Measurements from ENCODE around the gene LSM14A.

Gene LSM14A

DNA sequence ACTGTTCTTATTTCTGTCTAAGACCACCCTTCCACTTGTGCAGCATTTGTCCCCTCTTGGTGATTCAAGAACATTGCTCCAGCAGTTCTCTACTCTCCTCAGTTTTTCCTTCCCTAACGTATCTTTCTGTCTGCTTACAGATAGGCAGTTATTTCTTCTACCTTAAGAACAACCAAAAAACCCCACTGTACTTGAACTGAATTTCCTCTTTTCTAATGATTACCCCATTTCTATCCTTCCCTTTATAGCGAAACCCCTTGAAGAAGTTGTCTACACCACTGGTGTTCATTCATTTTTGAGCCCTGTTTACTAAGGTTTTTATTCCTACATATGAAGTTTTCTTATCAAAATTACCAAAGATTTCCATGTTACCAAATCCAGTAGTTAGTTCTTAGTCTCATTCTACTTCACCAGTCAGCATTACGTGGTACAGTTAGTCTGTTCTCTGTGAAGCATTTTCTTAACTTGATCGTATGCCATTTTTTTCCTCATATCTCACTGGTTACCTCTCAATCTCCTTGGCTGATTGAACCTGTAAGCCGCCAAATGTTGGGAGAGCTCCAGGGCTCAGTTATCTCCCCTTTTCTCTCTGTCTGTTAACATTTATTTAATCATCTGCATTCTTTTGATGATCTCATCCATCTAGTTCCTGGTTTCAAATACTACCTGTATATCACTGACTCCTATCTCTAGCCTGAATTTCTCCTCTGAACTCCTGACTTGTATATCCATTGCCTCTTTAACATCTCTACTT lies 9.0 kb downstream of the LSM14A start:
- Histone ChIP-seq H3K36me3 (ENCODE audit: control insufficient read depth in 2 of 2, insufficient read depth in 1 of 2, low read length in 2 of 2) (peaks cover 9 to 48% of the 10 kb centered on the region in 2 experiments), H3K9me3 (ENCODE audit: control insufficient read depth, insufficient read depth, low read depth, low read length) (no peaks in the 10 kb centered on the region), H3K27ac (ENCODE audit: extremely low read depth, low read depth, low read length) (peak overlapping the region; percentile 39; the same call in 1 of the 2 replicates), H3K4me1 (ENCODE audit: control insufficient read depth, insufficient read depth, low read length) (peaks cover 96% of the 10 kb centered on the region), H3K4me3 (ENCODE audit: low read depth, low read length) (no peak overlapping the region)
- ChIA-PET POLR2A (interaction anchor here (1.0 to 1.5 kb wide), 3 partner anchors 9 to 11 kb away, joined by 3 read pairs; partner anchors contain the start of gene LSM14A), CTCF (interaction anchor here (0.9 to 1.4 kb wide), 2 partner anchors 38 to 403 kb away, joined by 3 to 8 read pairs; no protein-coding TSS in a partner anchor)
- TF ChIP-seq, protein P1, sequence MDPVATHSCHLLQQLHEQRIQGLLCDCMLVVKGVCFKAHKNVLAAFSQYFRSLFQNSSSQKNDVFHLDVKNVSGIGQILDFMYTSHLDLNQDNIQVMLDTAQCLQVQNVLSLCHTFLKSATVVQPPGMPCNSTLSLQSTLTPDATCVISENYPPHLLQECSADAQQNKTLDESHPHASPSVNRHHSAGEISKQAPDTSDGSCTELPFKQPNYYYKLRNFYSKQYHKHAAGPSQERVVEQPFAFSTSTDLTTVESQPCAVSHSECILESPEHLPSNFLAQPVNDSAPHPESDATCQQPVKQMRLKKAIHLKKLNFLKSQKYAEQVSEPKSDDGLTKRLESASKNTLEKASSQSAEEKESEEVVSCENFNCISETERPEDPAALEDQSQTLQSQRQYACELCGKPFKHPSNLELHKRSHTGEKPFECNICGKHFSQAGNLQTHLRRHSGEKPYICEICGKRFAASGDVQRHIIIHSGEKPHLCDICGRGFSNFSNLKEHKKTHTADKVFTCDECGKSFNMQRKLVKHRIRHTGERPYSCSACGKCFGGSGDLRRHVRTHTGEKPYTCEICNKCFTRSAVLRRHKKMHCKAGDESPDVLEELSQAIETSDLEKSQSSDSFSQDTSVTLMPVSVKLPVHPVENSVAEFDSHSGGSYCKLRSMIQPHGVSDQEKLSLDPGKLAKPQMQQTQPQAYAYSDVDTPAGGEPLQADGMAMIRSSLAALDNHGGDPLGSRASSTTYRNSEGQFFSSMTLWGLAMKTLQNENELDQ (tag by site-specific recombination; IDR thresholded peaks at IDR 0.05; ENCODE audit: low read depth) = no peak
- TF ChIP-seq ZNF10 (tag by site-specific recombination; IDR thresholded peaks at IDR 0.05) (peak; percentile 56; the same call in 1 of the 2 replicates), SCRT1 (tag by site-specific recombination; IDR thresholded peaks at IDR 0.05; ENCODE audit: borderline replicate concordance) (peak; percentile 89; the same call in 1 of the 2 replicates), ZNF76 (tag by site-specific recombination; IDR thresholded peaks at IDR 0.05; ENCODE audit: borderline replicate concordance, low read depth) (0 out of 2 replicates have a peak, but pooled peaks have one; percentile 2), ZNF184 (tag by site-specific recombination; IDR thresholded peaks at IDR 0.05) (peak; percentile 43; the same call in 1 of the 2 replicates), ZNF529 (tag by site-specific recombination; IDR thresholded peaks at IDR 0.05; ENCODE audit: insufficient replicate concordance) (no peak), ZNF324 (tag by site-specific recombination; IDR thresholded peaks at IDR 0.05) (no peak), ZBTB21 (tag by site-specific recombination; IDR thresholded peaks at IDR 0.05) (peak; percentile 27; the same call in 1 of the 2 replicates), ATF2 (tag by site-specific recombination; IDR thresholded peaks at IDR 0.05; ENCODE audit: low read depth) (peak; percentile 84), ELK4 (IDR thresholded peaks at IDR 0.05; ENCODE audit: borderline replicate concordance, low read depth, low read length) (no peak), PRDM1 (tag by site-specific recombination; IDR thresholded peaks at IDR 0.05) (no peak; the same call in 1 of the 2 replicates), ZNF366 (tag by site-specific recombination; conservative IDR thresholded peaks at IDR 0.05) (peak; percentile 65), REPIN1 (tag by site-specific recombination; IDR thresholded peaks at IDR 0.05; ENCODE audit: low read depth) (no peak), ZSCAN16 (tag by site-specific recombination; IDR thresholded peaks at IDR 0.05) (peak; percentile 99), ZNF112 (tag by site-specific recombination; IDR thresholded peaks at IDR 0.05) (no peak), HOXA7 (CRISPR knock-in tag; IDR thresholded peaks at IDR 0.05; ENCODE audit: borderline replicate concordance) (no peak), ZEB2 (tag by site-specific recombination; IDR thresholded peaks at IDR 0.05) (peak; percentile 59; the same call in 1 of the 2 replicates), ZNF521 (tag by site-specific recombination; IDR thresholded peaks at IDR 0.05) (no peak), ZNF202 (tag by site-specific recombination; IDR thresholded peaks at IDR 0.05; ENCODE audit: borderline replicate concordance) (no peak), SCRT2 (tag by site-specific recombination; IDR thresholded peaks at IDR 0.05) (peak; percentile 74), OSR2 (tag by site-specific recombination; IDR thresholded peaks at IDR 0.05) (no peak), ZNF623 (tag by site-specific recombination; IDR thresholded peaks at IDR 0.05) (no peak), ZNF302 (tag by site-specific recombination; IDR thresholded peaks at IDR 0.05; ENCODE audit: low read depth) (no peak), EGR2 (tag by site-specific recombination; IDR thresholded peaks at IDR 0.05; ENCODE audit: low read depth) (no peak), ZNF561 (tag by site-specific recombination; IDR thresholded peaks at IDR 0.05; ENCODE audit: borderline replicate concordance) (no peak), ZNF174 (tag by site-specific recombination; IDR thresholded peaks at IDR 0.05) (no peak), MEIS1 (CRISPR knock-in tag; IDR thresholded peaks at IDR 0.05; ENCODE audit: borderline replicate concordance) (no peak)
- TF ChIP-seq, protein P2, sequence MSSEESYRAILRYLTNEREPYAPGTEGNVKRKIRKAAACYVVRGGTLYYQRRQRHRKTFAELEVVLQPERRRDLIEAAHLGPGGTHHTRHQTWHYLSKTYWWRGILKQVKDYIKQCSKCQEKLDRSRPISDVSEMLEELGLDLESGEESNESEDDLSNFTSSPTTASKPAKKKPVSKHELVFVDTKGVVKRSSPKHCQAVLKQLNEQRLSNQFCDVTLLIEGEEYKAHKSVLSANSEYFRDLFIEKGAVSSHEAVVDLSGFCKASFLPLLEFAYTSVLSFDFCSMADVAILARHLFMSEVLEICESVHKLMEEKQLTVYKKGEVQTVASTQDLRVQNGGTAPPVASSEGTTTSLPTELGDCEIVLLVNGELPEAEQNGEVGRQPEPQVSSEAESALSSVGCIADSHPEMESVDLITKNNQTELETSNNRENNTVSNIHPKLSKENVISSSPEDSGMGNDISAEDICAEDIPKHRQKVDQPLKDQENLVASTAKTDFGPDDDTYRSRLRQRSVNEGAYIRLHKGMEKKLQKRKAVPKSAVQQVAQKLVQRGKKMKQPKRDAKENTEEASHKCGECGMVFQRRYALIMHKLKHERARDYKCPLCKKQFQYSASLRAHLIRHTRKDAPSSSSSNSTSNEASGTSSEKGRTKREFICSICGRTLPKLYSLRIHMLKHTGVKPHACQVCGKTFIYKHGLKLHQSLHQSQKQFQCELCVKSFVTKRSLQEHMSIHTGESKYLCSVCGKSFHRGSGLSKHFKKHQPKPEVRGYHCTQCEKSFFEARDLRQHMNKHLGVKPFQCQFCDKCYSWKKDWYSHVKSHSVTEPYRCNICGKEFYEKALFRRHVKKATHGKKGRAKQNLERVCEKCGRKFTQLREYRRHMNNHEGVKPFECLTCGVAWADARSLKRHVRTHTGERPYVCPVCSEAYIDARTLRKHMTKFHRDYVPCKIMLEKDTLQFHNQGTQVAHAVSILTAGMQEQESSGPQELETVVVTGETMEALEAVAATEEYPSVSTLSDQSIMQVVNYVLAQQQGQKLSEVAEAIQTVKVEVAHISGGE (tag by site-specific recombination; conservative IDR thresholded peaks at IDR 0.05; ENCODE audit: low read depth) = no peak
- TF ChIP-seq, protein P3, sequence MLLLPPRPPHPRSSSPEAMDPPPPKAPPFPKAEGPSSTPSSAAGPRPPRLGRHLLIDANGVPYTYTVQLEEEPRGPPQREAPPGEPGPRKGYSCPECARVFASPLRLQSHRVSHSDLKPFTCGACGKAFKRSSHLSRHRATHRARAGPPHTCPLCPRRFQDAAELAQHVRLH (tag by site-specific recombination; IDR thresholded peaks at IDR 0.05) = 0 out of 2 replicates have a peak, but pooled peaks have one; percentile 7
